Activated naive CD4-positive, alpha-beta T cell treated with anti-CD3 and anti-CD28 coated beads, Interleukin-2, amount 50 U/mL, for 24 hours (primary cell): ENCODE data around the gene TAOK2.
"Not testable (repeated sequence)": the region's sequence is repeated elsewhere in the genome, so short reads cannot be mapped to it uniquely, and the experiment has no call there.

Source experiments
- H3K27ac Mint-ChIP-seq: one replicate; pipeline ENCODE4 v1.8.0; 2021; ENCODE audit warnings: mild to moderate bottlenecking, mixed read lengths
- H3K27me3 Mint-ChIP-seq: one replicate; pipeline ENCODE4 v1.8.0; 2021; ENCODE audit warnings: mixed read lengths
- H3K36me3 Mint-ChIP-seq: one replicate; pipeline ENCODE4 v1.8.0; 2021; ENCODE audit warnings: mixed read lengths
- H3K4me1 Mint-ChIP-seq: one replicate; pipeline ENCODE4 v1.8.0; 2021; ENCODE audit warnings: mixed read lengths
- H3K4me3 Mint-ChIP-seq: one replicate; pipeline ENCODE4 v1.8.0; 2021; ENCODE audit warnings: mild to moderate bottlenecking, mixed read lengths
- H3K9me3 Mint-ChIP-seq: one replicate; pipeline ENCODE4 v1.8.0; 2021; ENCODE audit warnings: mixed read lengths

Gene TAOK2

DNA sequence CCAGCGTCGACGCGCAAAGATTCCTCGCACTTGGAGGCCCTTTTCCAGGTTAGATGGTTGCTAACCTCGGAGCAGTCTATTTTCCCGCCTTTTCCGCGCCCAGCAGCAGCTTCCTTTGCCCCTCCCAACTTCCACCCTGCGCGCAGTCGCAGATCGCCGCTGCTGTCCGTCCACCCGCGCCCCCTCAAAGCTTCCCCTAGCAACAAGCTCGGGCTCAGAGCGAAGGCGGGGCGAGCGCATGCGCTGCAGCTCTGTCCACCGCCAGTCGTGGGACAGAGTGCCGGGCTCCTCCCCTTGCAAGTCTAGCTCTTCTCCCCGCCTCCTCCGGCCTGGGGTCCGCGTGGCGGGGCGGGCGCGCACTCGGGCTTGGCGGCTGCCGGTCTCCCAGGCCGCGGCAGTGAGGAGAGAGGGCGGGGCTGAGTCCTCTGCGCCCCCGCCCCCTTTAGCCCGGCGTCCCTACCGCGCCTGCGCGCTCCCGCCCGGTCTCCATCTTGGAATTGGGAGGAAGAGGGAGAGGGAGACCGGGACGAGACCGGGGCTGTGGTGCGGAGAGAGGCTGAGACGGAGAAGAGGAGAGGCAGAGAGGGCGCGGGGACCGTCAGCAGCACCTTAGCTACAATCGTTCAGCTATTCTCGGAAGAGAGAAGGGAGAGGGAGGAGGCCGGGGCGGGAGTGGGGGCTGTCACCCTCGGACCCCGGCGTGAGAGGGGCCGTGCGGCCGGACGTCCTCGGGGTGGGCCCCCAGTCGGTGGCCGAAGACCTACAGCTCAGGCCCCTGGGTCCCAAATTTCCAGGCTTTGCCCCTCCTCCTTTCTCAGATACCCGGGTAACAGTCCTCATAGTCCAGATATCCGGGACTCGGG is at the start of gene TAOK2:
Gene TAOK2 (plus strand): TSS at position 485 of the 863 bp plus-strand sequence. CDS start 3,905 bp downstream, outside the sequence.
- no peaks in the 10 kb centered on the region for H3K9me3 Mint-ChIP-seq
- H3K4me1 Mint-ChIP-seq = peaks cover 36% of the 10 kb centered on the region
- H3K27ac Mint-ChIP-seq = peak within 1 kb of the TSS; percentile 95
- peak within 1 kb of the TSS; percentile 90 for H3K4me3 Mint-ChIP-seq
- peaks cover 3% of the 10 kb centered on the region for H3K36me3 Mint-ChIP-seq
- H3K27me3 Mint-ChIP-seq = no peaks in the 10 kb centered on the region

DNA sequence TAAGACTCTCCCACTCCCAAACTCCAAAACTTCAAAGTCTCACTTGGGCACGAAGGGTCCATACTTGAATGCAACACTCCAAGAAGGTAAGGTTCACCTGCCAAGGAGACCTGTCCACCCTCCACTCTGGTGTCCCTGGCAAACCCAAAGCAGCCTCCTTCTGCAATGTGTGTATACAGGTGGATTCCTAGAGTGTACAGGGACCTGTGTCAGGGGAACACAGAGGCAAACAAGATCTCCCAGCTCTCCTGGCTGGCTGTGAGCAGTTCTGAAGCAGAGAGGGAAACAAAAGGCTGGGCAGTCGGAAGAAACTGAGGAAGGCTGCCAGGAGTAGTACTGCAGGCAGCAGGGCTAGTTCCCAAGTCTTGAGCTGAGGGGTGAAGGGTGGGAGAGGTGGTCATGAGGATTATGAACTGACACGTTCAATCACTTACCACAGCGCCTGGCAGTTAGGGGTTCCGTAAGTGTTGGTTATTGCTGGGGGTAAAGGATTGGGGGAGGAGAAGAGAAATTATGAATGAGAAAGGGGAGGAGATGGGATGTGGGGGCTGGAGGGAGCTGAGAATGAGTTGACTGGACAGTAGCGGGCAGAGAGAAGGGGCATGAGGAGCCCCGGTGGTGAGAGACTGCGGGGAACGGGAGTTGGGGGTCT is 48.4 kb upstream of the TAOK2 start:
- peak overlapping the region; percentile 91 for H3K4me3 Mint-ChIP-seq
- no peaks in the 10 kb centered on the region for H3K27me3 Mint-ChIP-seq
- peaks cover 8% of the 10 kb centered on the region for H3K36me3 Mint-ChIP-seq
- peaks cover 60% of the 10 kb centered on the region for H3K4me1 Mint-ChIP-seq
- peak overlapping the region; percentile 91 for H3K27ac Mint-ChIP-seq
- no peaks in the 10 kb centered on the region for H3K9me3 Mint-ChIP-seq

DNA sequence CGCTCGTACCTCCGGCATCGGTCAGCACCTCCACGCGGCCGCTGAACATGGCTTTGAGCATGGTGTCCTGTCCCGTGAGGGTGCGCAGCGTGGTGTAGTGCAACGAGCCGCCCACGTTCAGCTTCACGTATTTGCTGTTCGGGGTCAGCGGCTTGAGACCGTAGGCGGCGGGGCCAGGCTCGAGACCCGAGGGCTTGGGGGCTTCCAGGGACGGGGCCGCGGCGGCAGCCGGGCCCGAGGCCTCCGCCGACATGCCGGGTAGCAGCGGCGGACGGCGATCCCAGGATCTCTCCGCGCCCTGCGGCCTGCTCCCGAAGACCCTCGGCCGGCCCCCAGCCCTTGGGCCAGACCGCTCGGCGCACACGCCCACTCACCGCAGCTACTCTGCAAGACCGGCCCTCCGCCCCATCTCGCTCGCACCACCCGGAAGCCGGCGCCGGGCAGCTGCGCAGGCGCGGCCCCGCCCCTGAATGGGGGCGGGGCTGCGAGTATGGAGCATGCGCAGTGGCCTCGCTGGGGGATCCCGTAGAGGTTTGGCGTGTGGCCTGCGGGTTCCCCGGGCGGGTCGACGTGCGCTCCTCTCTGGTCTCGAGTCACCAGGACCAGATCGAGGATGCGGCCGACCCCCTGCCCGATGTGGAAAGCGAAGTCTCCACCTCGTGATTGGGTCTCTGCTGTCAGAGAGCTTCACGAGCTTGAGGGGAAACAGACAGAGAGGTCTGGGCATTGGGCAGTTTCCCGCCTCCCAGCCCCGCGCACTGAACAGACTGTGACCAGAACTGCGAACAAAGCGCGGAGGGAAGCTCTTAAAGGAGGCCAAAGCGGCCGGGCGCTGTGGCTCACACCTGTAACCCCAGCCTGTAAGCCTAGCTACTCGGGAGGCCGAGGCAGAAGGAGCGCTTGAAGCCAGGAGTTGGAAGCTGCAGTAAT is 47.6 kb upstream of the TAOK2 start, which contains the start of gene KCTD13:
Gene KCTD13 (minus strand): TSS at position 446 of the 930 bp plus-strand sequence. CDS start 193 bp downstream, at position 253.
- peak within 1 kb of the TSS; percentile 94 for H3K27ac Mint-ChIP-seq
- peak within 1 kb of the TSS; percentile 91 for H3K4me3 Mint-ChIP-seq
- peaks cover 51% of the 10 kb centered on the region for H3K4me1 Mint-ChIP-seq

DNA sequence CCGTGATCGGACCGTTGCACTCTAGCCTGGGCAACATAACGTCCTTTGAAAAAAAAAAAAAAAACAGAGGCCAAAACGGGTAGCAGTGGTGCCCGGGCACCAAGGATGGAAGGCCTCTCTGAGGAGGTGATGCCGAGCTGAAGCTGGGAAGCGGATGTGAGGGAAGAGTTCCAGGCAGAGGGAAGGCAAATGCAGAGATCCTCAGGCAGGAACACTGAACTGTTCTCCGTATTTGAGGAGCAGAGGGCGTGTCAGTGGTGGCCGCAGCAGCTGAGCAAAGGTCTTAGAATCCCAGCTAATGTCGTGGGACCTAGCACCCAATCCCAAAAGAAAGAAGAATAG is 47.0 kb upstream of the TAOK2 start:
- Mint-ChIP-seq H3K27ac (peak overlapping the region; percentile 94), H3K4me1 (peaks cover 48% of the 10 kb centered on the region), H3K36me3 (peaks cover 2% of the 10 kb centered on the region), H3K4me3 (peak overlapping the region; percentile 91), H3K27me3 (no peaks in the 10 kb centered on the region), H3K9me3 (no peaks in the 10 kb centered on the region)

More for the DNA sequence above, 47.6 kb upstream of the TAOK2 start, which contains the start of gene KCTD13:
- no peaks in the 10 kb centered on the region for H3K27me3 Mint-ChIP-seq
- H3K36me3 Mint-ChIP-seq = peaks cover 2% of the 10 kb centered on the region
- no peaks in the 10 kb centered on the region for H3K9me3 Mint-ChIP-seq

DNA sequence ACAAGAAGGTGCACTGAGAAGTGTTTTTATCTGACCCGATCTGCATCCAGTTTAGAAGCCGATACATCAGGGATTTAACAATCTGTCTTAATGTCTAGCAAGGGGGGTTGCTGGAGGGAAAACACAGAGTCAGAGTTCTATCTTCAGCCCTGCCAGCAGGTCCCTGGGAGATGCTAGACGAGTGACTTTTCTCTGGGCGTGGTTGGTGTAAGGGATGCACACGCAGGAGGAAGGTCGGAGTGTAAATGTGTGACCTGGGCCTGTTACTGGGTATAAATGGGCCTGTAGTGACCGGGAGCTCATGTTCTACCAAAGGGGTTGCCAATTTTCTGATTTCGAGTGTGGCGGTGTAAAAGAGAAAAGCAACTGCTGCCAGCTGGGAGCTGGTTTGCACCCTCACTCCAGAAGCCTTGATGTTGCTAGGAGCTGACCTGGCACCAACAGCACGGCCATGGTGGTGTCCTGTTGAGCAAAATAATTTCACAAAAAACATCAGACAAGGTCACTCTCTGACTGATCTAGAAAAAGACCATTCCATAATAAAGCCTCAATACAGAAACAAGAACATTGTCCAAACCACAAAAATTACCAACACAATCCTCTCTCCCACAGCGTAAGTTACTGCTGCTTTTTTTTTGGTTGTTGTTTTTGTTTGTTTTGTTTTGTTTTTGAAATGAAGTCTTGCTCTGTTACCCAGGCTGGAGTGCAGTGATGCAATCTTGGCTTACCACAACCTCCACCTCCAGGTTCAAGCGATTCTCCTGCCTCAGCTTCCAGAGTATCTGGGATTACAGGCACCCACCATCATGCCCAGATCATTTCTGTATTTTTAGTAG is 46.4 kb upstream of the TAOK2 start:
- H3K4me3 Mint-ChIP-seq = peak overlapping the region; percentile 91
- peaks cover 48% of the 10 kb centered on the region for H3K4me1 Mint-ChIP-seq
- peak overlapping the region; percentile 53 for H3K27ac Mint-ChIP-seq
- no peaks in the 10 kb centered on the region for H3K9me3 Mint-ChIP-seq
- H3K27me3 Mint-ChIP-seq = no peaks in the 10 kb centered on the region
- peaks cover 4% of the 10 kb centered on the region for H3K36me3 Mint-ChIP-seq

DNA sequence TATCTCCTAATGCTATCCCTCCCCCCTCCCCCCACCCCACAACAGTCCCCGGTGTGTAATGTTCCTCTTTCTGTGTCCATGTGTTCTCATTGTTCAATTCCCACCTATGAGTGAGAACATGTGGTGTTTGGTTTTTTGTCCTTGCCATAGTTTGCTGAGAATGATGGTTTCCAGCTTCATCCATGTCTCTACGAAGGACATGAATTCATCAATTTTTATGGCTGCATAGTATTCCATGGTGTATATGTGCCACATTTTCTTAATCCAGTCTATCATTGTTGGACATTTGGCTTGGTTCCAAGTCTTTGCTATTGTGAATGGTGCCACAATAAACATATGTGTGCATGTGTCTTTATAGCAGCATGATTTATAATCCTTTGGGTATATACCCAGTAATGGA is 41.9 kb upstream of the TAOK2 start:
- H3K4me3 Mint-ChIP-seq, H3K36me3 Mint-ChIP-seq, H3K27me3 Mint-ChIP-seq, H3K27ac Mint-ChIP-seq, H3K9me3 Mint-ChIP-seq: not testable (repeated sequence)
- peaks cover 14% of the 10 kb centered on the region for H3K4me1 Mint-ChIP-seq

DNA sequence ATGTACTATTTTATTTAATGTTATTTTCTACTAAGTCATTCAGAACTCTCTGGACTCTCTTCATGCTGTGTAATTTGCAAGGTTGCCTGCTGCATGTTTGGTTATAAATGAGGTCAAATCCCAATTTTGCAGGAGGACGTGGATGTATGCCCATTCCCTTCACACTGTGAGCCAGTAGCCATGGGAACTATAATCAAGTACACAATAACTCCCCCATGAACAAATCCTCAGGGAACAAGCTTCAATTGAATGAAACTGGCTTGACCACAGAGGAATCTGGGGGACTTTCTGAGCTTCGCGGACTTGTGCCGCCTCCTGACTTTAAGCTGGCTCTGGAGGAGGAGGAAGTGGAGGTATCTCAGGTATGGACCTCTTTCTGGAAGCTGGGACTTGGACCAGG is 33.0 kb upstream of the TAOK2 start:
- H3K27ac Mint-ChIP-seq = no peak overlapping the region

GRCh38 chr16:29943846-29944799 is 29.5 kb upstream of the TAOK2 start:
- Mint-ChIP-seq H3K4me1 (peaks cover 9% of the 10 kb centered on the region), H3K27me3 (no peaks in the 10 kb centered on the region), H3K4me3 (no peak overlapping the region), H3K9me3 (no peaks in the 10 kb centered on the region), H3K36me3 (no peaks in the 10 kb centered on the region), H3K27ac (peak overlapping the region; percentile 81)

More for the DNA sequence above, 33.0 kb upstream of the TAOK2 start:
- Mint-ChIP-seq H3K9me3 (no peaks in the 10 kb centered on the region), H3K4me3 (no peak overlapping the region), H3K27me3 (peaks cover 2% of the 10 kb centered on the region), H3K4me1 (peaks cover 9% of the 10 kb centered on the region), H3K36me3 (no peaks in the 10 kb centered on the region)

GRCh38 chr16:29947897-29948296 is 25.8 kb upstream of the TAOK2 start:
- Mint-ChIP-seq H3K4me1 (peaks cover 6% of the 10 kb centered on the region), H3K36me3 (no peaks in the 10 kb centered on the region), H3K27ac (no peak overlapping the region), H3K4me3 (no peak overlapping the region), H3K9me3 (no peaks in the 10 kb centered on the region), H3K27me3 (no peaks in the 10 kb centered on the region)

GRCh38 chr16:29950806-29951461 is 22.7 kb upstream of the TAOK2 start:
- no peaks in the 10 kb centered on the region for H3K9me3 Mint-ChIP-seq
- no peaks in the 10 kb centered on the region for H3K27me3 Mint-ChIP-seq
- no peak overlapping the region for H3K4me3 Mint-ChIP-seq
- H3K36me3 Mint-ChIP-seq = no peaks in the 10 kb centered on the region
- no peaks in the 10 kb centered on the region for H3K4me1 Mint-ChIP-seq
- no peak overlapping the region for H3K27ac Mint-ChIP-seq

DNA sequence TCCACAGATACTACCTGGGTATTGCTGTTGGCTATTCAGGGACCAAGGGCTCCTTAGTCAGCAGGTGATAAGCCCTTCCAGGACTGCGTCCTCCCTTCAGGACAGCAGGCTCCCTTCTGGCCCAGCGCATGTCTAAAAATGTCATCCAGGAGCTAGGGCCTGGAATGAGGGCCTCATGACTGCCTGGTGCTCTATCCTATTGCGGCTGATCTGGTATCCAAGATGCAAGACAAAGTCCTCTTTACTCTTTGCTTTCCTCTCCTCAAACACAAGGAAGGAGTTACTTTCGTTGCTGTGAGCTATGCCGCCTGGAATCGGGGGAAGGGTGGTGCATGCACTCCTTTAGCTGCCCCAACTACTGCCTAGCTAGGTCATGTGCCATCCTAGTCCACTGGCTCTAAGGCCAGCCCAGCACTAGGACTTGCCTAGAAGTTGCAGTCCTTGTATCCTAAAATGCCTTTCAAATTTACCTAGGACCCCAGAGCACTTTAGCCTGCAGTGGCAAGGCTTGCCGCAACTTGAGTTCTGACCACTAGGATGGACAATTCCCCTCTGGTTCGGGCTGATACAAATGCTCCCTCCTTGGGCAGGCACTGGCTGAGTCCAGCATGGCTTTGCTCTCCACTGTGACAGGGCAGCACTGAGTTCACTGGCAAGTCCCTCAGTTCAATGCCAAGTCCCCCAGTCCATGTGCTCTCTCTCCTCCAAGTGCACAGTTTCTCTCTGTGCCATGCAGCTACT is 21.9 kb upstream of the TAOK2 start:
- Mint-ChIP-seq H3K36me3 (no peaks in the 10 kb centered on the region), H3K27me3 (no peaks in the 10 kb centered on the region), H3K4me3 (no peak overlapping the region), H3K9me3 (no peaks in the 10 kb centered on the region), H3K4me1 (no peaks in the 10 kb centered on the region), H3K27ac (no peak overlapping the region)

GRCh38 chr16:29958756-29959155 is 14.9 kb upstream of the TAOK2 start:
- H3K9me3 Mint-ChIP-seq = no peaks in the 10 kb centered on the region
- no peaks in the 10 kb centered on the region for H3K36me3 Mint-ChIP-seq
- H3K4me3 Mint-ChIP-seq = no peak overlapping the region
- H3K27ac Mint-ChIP-seq = peak overlapping the region; percentile 17
- H3K4me1 Mint-ChIP-seq = peaks cover 18% of the 10 kb centered on the region
- no peaks in the 10 kb centered on the region for H3K27me3 Mint-ChIP-seq

DNA sequence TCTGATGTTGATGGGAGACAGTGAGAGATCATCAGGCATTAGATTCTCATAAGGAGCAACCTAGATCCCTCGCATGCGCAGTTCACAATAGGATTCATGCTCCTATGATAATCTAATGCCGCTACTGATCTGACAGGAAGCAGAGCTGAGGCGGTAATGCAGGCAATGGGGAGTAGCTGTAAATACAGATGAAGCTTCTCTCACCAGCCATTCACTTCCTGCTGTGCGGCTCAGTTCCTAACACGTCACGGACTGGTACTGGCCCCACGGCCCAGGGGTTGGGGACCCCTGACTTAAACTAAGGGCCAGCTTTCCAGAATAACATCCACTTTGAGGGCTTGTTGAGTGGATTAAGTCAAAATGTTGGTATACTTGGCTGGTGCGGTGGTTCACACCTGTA is 14.4 kb upstream of the TAOK2 start:
- no peaks in the 10 kb centered on the region for H3K9me3 Mint-ChIP-seq
- no peaks in the 10 kb centered on the region for H3K36me3 Mint-ChIP-seq
- H3K27ac Mint-ChIP-seq = no peak overlapping the region
- H3K4me1 Mint-ChIP-seq = peaks cover 18% of the 10 kb centered on the region
- no peak overlapping the region for H3K4me3 Mint-ChIP-seq
- H3K27me3 Mint-ChIP-seq = no peaks in the 10 kb centered on the region
